ENCODE data around the gene CBLL1.

DNA sequence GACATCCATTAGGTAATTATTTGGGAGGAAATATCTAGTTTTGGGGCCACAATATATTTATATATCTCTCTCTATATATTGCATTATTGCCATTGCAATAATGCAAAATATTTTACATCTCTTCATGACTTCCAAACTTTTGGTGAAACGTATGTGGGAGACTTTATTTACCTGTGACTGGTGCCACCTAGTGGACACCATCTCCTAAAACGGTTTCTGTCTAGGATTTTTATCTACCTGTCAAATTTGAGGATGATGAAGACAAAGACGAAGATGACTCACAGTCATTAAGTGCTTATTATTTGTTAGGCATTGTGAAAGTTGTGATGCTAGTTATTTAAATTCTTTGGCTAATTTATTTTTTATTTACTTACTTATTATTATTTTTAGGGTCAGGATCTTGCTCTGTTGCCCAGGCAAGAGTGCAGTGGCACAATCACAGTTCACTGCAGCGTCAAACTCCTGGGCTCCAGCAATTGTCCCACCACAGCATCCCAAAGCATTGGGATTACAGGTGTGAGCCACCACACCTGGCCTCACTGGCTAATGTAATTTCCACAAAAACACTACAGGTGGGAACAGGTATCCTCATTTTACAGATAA, 18.7 kb upstream of the CBLL1 start:
- TF ChIP-seq, protein P1, sequence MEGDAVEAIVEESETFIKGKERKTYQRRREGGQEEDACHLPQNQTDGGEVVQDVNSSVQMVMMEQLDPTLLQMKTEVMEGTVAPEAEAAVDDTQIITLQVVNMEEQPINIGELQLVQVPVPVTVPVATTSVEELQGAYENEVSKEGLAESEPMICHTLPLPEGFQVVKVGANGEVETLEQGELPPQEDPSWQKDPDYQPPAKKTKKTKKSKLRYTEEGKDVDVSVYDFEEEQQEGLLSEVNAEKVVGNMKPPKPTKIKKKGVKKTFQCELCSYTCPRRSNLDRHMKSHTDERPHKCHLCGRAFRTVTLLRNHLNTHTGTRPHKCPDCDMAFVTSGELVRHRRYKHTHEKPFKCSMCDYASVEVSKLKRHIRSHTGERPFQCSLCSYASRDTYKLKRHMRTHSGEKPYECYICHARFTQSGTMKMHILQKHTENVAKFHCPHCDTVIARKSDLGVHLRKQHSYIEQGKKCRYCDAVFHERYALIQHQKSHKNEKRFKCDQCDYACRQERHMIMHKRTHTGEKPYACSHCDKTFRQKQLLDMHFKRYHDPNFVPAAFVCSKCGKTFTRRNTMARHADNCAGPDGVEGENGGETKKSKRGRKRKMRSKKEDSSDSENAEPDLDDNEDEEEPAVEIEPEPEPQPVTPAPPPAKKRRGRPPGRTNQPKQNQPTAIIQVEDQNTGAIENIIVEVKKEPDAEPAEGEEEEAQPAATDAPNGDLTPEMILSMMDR (IDR thresholded peaks at IDR 0.05): peak; percentile 87
- TF ChIP-seq EZH2 (IDR thresholded peaks at IDR 0.05; ENCODE audit: borderline replicate concordance, insufficient read depth, low read depth, low read length, poor library complexity, severe bottlenecking): no peak

Measured in B cell (primary cell).